MM.1S (cell line): Measurements from ENCODE around the gene DUSP9.

Experiments
- DNase-seq: peaks from one replicate; pipeline ENCODE4 v3.0.0-alpha.2; 2015
- H2AFZ ChIP-seq: fragments of 300-600 bp; sonication (generic); 2 replicates; pipeline ENCODE4 v1.6.0; 2016; ENCODE audit warnings: antibody characterized with exemption, low read length
- H3F3A ChIP-seq: fragments of 300-600 bp; sonication (generic); 2 replicates; pipeline ENCODE4 v1.6.1; 2016; ENCODE audit warnings: mild to moderate bottlenecking, antibody characterized with exemption, low read length, moderate library complexity, mixed read lengths; ENCODE audit not compliant: insufficient read depth
- H3K27ac ChIP-seq: fragments of 300-600 bp; sonication (generic); 2 replicates; pipeline ENCODE4 v1.5.1; 2016; ENCODE audit warnings: mild to moderate bottlenecking, low read length
- H3K27me3 ChIP-seq: fragments of 300-600 bp; sonication (generic); replicated peaks from 2 replicates; pipeline ENCODE4 v1.6.0; 2016; ENCODE audit warnings: low read length; ENCODE audit not compliant: insufficient read depth
- H3K36me3 ChIP-seq: fragments of 300-600 bp; sonication (generic); replicated peaks from 2 replicates; pipeline ENCODE4 v1.6.1; 2016; ENCODE audit warnings: mild to moderate bottlenecking, low read length, mixed read lengths; ENCODE audit not compliant: insufficient read depth
- H3K4me1 ChIP-seq: fragments of 300-600 bp; sonication (generic); 2 replicates; pipeline ENCODE4 v1.6.1; 2016; ENCODE audit warnings: low read length, mixed read lengths
- H3K4me2 ChIP-seq: fragments of 300-600 bp; sonication (generic); 2 replicates; pipeline ENCODE4 v1.6.0; 2016; ENCODE audit warnings: low read depth, low read length
- H3K4me3 ChIP-seq: fragments of 300-600 bp; sonication (generic); 2 replicates; pipeline ENCODE4 v1.5.1; 2016; ENCODE audit warnings: low read length, mixed read lengths
- H3K79me2 ChIP-seq: fragments of 300-600 bp; sonication (generic); 2 replicates; pipeline ENCODE4 v1.6.1; 2016; ENCODE audit warnings: mixed run types, low read length, mixed read lengths
- H3K9ac ChIP-seq: fragments of 300-600 bp; sonication (generic); 2 replicates; pipeline ENCODE4 v1.6.1; 2016; ENCODE audit warnings: low read length, mixed read lengths
- H3K9me2 ChIP-seq: fragments of 300-600 bp; sonication (generic); replicated peaks from 2 replicates; pipeline ENCODE4 v1.6.1; 2016; ENCODE audit warnings: mild to moderate bottlenecking, low read length, mixed read lengths; ENCODE audit not compliant: insufficient read depth
- H3K9me3 ChIP-seq: fragments of 300-600 bp; sonication (generic); replicated peaks from 2 replicates; pipeline ENCODE4 v1.6.1; 2016; ENCODE audit warnings: mild to moderate bottlenecking, low read length, mixed read lengths; ENCODE audit not compliant: insufficient read depth
- H4K20me1 ChIP-seq: fragments of 300-600 bp; sonication (generic); 2 replicates; pipeline ENCODE4 v1.6.1; 2016; ENCODE audit warnings: mild to moderate bottlenecking, low read length, moderate library complexity, mixed read lengths; ENCODE audit not compliant: insufficient read depth
- CTCF ChIP-seq: fragments of 300-600 bp; sonication (generic); IDR thresholded peaks from 2 replicates; pipeline ENCODE4 v1.5.1; 2016; ENCODE audit warnings: antibody characterized with exemption, low read length, mixed read lengths
- EZH2 ChIP-seq: fragments of 300-600 bp; sonication (generic); optimal IDR thresholded peaks from 2 replicates; pipeline ENCODE3; 2017; ENCODE audit warnings: low read depth, mild to moderate bottlenecking, antibody characterized with exemption, low read length, mixed read lengths
- EZH2phosphoT487 ChIP-seq: fragments of 300-600 bp; sonication (generic); IDR thresholded peaks from 2 replicates; pipeline ENCODE4 v1.6.1; 2018; ENCODE audit warnings: antibody characterized with exemption, low read length

Gene DUSP9

GRCh38 chrX:153645921-153646488, 998 bp upstream of the DUSP9 start:
- Histone ChIP-seq H3K4me2 (no peak overlapping the region), H3F3A (no peaks in the 10 kb centered on the region), H3K9ac (no peak overlapping the region), H3K27ac (no peak overlapping the region), H3K27me3 (peaks cover 64% of the 10 kb centered on the region), H4K20me1 (no peaks in the 10 kb centered on the region), H3K9me2 (no peaks in the 10 kb centered on the region), H3K4me1 (no peaks in the 10 kb centered on the region), H2AFZ (no peak overlapping the region), H3K9me3 (no peaks in the 10 kb centered on the region), H3K36me3 (no peaks in the 10 kb centered on the region), H3K79me2 (no peaks in the 10 kb centered on the region), H3K4me3 (no peak overlapping the region)
- DNase-seq: no peak
- no peak for TF ChIP-seq EZH2
- no peak for TF ChIP-seq CTCF
- no peak for TF ChIP-seq EZH2phosphoT487

- TF ChIP-seq EZH2: no peak
- no peak for TF ChIP-seq EZH2phosphoT487
- no peak for TF ChIP-seq CTCF
- Histone ChIP-seq H3K36me3 (no peaks in the 10 kb centered on the region), H3K27ac (no peak overlapping the region), H3K9ac (no peak overlapping the region), H3K4me3 (no peak overlapping the region), H3K27me3 (peaks cover 53% of the 10 kb centered on the region), H2AFZ (no peak overlapping the region), H3K79me2 (no peaks in the 10 kb centered on the region), H3K9me2 (no peaks in the 10 kb centered on the region), H3F3A (no peaks in the 10 kb centered on the region), H4K20me1 (no peaks in the 10 kb centered on the region), H3K4me2 (no peak overlapping the region), H3K9me3 (no peaks in the 10 kb centered on the region), H3K4me1 (no peaks in the 10 kb centered on the region)
- no peak for DNase-seq
Observed at GRCh38 chrX:153647461-153648357, 706 bp downstream of the DUSP9 start.

GRCh38 chrX:153648358-153649177, 1.6 kb downstream of the DUSP9 start:
- Histone ChIP-seq H3K27me3 (peaks cover 45% of the 10 kb centered on the region), H3K4me3 (no peak overlapping the region), H3K4me1 (no peaks in the 10 kb centered on the region), H3K79me2 (no peaks in the 10 kb centered on the region), H3F3A (no peaks in the 10 kb centered on the region), H3K9me3 (no peaks in the 10 kb centered on the region), H3K27ac (no peak overlapping the region), H3K9me2 (no peaks in the 10 kb centered on the region), H3K4me2 (no peak overlapping the region), H2AFZ (no peak overlapping the region), H3K36me3 (no peaks in the 10 kb centered on the region), H3K9ac (no peak overlapping the region), H4K20me1 (no peaks in the 10 kb centered on the region)
- no peak for TF ChIP-seq CTCF
- TF ChIP-seq EZH2: no peak
- no peak for TF ChIP-seq EZH2phosphoT487
- no peak for DNase-seq
